ENCODE measurements around the gene CAPN2.

CAPN2 gene

DNA sequence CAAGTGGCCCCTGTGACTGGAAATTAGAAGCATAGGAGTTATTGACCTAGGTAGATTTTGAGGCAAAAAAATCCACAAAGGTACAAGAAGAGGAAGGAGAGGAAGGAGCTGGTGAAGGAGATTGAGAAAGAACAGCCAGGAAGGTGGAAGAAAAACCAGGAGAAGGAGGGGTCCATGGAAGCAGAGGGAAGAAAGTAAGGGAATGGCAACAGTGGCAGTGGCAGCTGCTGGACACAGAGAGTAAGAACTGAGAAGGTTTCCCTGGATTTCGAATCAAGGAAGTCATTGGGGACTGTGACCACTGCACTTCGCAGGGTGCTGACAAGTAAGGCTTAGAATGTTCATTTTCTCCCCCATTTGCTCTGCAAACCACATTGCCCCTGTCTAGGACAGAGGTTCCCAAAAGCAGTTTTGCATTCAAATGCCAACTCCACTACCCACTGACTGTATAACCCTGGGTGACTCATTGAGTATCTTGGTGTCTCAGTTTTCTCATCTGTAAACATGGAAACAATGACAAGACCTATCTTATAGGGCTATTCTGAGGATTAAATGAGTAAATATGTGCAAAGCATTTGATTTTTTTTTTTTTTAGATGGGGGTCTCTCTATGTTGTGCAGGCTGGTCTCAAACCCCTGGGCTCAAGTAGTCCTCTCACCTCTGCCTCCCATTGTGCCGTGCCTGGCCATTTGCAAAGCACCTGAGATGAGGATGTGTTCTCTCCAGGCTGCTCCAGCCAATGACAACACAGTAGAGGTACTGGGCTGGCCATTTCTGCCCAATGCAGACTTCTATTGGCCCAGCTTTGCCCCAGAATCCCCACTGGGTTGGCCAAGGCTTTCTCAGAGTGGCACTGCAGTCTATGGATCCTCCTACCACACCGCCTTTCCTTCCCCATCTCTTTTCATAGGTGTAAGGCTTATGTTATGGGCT lies 9.3 kb upstream of the CAPN2 start:
- no peak for DNase-seq

GRCh38 chr1:223703668-223704013 lies 8.7 kb upstream of the CAPN2 start:
- DNase-seq = no peak

DNA sequence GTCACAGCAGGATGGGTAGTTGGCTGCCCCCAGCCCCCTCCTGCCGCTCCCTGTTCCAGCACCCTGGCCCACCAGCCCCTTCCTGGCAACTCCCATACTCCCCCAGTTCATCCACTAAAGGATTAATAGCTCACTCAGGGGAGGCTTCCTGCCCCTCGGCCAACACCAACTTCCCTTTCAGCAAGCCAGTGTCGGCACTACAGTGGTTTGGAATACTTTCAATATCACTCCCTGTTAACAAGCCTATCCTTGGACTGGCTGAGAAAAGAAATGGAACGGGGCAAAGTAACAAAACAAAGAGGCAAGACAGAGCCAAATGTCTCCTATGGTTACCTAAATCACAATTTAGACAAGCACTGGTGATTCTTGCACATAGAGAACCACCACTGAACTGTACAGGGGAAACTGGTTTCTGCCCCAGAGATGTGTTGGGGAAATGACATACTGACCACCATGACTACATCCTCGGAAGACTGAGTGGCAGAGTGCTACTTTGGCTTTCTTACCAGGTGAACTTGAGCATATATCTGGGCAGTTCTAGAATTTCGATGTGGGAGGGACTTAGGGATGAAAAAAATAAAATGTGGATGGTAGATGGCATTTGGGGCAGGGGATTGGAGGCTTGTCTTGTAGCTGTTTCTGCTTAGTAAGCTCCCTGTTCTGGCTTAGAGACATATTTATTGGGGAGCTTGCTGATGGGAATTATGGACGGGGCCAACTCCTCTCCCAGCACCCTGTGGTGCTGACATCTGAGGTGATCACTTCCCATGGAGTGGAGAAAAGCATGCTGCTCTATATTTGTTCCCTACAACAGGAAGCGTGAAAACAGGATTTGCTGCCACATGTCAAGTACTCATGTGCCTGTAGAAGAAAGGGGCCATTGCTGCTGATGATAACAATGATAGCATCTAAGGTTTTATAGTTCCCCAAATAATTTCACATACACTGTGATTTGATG lies 7.1 kb upstream of the CAPN2 start:
- no peak for DNase-seq

DNA sequence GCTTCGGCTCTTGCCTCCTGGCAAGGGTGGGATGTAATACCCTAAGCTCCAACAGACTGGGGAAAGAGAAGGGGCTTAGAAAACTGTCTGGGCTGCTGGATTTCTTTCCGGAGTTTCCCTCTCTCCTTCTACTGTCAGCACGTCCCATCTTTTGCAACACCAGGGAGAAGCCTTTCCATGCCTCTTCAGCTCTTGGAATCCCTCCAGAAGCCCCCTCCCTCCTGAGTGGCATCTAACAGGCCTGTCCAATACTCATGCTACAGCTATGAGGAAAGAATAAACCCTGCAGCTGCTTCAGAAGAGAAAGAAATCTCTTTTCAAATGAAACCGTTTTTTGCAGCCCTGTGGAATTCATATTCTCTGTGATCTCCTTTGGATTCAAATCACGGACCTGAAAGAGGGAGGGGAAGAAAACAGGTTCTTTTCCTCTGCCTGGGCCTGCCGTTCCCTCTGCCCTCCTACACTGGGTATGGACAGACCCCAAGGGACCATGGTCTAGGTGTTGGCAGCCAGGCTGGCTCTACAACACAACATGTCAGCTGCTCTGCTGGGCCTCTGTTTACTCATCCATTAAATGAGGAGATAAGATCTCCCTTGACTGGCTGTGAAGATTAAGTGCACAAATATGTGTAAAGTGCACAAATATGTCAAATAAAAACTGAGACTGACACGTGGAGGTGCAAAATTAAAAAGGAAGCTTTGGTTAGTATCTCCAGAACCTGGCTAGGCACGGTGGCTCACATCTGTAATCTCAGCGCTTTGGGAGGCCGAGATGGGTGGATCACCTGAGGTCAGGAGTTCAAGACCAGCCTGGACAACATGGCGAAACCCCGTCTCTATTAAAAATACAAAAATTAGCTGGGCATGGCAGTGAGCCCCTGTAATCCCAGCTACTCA lies 6.0 kb upstream of the CAPN2 start:
- no peak for DNase-seq

GRCh38 chr1:223707256-223708000 lies 4.9 kb upstream of the CAPN2 start:
- DNase-seq = no peak

DNA sequence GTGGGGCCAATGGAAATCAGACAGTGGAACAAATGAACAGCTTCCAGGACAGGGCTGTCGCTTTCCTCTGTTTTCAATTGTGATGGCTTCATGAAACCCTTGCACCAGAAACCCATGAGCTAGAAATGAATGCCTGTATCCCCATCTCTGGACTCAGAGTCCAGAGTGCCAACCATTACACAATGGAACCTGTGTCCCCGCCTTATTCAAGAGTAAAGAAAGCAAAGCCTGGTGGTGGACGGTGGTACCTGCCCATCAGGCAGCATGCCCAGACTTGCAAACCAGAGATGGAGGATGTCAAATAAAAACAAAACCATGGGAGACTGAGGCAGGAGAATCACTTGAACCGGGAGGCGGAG lies 4.4 kb upstream of the CAPN2 start:
- DNase-seq = no peak

GRCh38 chr1:223708651-223709268 lies 3.6 kb upstream of the CAPN2 start:
- no peak for DNase-seq

- no peak for DNase-seq
These were observed 2.7 kb upstream of the CAPN2 start for GRCh38 chr1:223709598-223709997.

DNA sequence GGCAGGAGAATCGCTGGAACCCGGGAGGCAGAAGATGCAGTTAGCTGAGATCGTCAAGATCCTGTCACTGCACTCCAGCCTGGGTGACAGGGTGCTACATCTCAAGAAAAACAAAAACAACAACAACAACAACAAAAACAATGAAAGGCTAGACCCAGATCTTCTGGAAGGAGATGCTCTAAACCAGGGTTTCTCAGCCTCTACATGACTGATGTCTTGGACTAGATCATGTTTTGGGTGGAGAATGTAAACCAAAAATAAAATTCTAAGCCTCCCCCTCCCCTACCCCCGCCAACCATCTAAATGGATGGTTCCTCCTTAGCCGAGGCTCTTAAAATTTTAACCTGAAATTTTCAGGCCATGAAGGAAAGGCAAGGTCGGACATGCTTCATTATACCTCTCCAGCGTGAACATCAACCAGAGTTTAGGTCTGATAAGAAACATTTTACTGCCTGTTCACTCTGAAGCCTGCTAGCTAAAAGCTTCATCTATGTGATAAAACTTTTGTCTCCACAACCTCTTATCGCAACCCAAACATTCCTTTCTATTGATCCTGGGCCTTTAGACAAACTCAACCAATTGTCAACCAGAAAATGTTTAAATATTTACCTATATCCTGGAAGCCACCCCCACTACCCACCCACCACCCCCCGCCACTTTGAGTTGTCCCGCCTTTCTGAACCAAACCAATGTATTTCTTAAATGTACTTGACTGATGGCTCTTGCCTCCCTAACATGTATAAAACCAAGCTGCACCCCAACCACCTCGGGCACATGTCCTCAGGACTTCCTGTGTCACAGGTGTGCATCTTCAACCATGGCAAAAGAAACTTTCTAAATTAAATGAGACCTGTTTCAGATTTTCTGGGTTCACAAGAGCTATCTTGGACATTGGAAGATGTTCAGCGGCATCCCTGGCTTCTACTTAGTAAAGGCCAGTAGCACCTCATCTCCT lies 1.9 kb upstream of the CAPN2 start:
- DNase-seq = no peak

DNA sequence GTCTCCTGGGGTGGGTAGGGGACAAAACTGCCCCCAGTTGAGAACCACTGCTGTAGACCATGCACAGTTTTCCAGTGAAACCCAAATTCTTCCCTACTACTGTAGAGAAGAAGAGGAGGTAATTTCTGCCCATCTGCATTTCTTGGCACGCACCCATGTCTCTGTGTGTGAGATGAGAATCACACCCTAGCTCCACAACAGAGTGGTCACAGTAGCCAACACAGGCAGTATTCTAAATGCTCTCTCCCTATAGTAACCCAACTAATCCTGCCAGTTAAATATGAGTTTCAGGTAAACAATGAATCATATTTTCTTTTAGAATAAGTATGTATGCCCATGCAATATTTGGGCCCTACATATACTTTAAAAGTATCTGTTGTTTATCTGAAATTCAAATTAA lies 1.2 kb upstream of the CAPN2 start:
- DNase-seq = no peak

DNA sequence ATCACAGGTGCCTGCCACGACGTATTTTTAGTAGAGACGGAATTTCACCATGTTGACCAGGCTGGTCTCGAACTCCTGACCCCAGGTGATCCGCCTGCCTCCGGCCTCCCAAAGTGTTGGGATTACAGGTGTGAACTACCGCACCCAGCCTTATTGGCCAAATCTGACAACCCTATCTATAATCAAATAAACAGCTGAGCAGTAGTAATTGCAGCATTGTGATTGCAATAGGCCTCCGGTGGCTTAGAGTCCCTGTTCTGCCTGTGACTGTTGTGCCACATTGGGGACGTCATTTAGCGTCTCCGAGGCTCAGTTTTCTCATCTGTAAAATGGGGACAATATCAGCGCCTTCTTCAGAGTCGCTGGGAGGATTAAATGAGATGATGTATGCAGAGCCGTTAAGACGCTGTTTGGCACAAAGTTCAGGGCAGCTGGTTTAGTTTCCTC lies 569 bp upstream of the CAPN2 start:
- DNase-seq = no peak

DNA sequence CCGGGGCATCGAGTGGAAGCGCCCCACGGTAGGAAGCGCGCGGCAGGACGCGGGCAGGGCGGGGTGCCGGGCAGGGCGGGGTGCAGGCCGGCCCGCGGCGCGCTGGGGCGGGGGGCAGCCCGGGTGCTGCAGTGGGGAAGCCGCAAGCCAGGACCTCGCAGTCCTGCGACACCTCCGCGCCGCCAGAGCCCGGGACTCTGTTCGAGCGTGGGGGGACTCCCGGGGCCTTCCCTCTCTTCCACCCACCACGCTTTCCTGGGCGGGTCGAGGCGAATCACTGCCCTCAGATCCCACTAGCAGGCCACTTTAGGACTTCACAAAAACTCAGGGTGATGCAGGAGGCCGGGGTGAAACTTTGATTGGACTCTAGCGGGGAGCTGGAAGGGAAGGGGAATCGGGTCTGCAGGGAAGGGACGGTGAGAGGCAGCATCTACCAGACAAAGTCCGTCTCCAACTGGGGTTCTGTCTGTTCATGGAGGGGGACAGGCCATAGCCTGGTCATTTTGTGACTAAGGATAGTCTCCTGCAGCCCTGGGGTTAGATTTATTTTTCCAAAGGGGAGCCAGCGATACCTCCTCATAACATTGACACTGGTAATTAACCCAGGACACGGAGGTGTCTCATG lies 623 bp downstream of the CAPN2 start:
- DNase-seq = peak; percentile 36 to 39

DNA sequence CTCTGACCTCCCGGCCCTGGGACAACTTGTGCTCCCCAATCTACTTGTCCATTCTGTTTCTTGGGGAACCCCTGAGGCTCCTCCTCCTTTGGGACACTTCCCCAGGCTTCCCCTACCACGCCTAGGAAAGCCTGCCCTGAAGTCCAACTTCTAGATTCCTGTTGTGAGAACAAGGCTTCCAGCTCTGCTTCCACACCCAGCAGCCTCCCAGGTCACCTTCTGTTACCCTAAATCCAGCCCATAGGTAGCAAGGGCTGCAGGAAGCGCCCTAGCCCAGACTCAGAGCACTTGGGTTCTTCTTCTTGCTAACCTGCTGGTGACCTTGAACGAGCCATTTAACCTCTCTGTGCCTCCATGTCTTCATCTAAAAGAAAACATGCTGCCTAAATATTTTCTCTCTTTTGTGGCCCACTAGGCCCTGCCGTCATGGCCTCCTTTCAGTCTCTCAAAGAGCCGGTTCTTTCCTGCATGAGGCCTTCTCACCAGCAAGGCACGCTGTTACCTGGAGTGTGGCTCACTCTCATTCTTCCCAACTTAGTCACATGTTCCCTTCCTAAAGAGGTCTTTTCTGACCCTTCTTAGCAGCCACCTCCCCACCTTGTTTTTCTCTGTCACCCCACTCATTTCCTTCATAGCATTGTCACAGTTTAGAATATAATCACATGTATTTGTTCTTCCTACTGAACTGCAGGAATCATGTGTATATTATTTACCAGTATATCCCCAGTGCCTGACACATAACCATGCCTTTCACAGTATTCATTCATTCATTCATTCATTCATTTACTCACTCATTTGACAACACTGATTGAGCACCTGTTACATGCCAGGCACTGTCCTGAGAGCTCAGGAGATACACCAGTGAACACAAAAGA lies 1.4 kb downstream of the CAPN2 start:
- DNase-seq = peak in 1 of 2 experiments; percentile 29

DNA sequence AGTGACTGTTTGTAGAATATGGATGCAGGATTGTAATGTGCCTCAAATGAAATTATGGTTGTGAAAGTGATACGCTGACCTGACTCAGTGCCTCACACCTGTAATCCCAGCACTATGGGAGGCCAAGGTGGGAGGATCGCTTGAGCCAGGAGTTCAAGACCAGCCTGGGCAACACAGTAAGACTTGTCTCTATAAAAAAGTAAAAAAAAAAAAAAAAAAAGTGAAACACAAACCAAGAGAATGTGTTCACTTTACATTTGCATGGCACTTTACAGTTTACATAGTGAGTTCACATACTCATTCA lies 2.0 kb downstream of the CAPN2 start:
- DNase-seq = no peak

- no peak for DNase-seq
These were observed 2.7 kb downstream of the CAPN2 start for GRCh38 chr1:223714849-223715603.

GRCh38 chr1:223715604-223716172 lies 3.3 kb downstream of the CAPN2 start:
- no peak for DNase-seq

GRCh38 chr1:223716302-223716862 lies 4.0 kb downstream of the CAPN2 start:
- DNase-seq = peak in 1 of 2 experiments; percentile 46

Measured in stimulated activated CD4-positive, alpha-beta T cell treated with anti-CD3 and anti-CD28 coated beads, Interleukin-4, amount 100 ng/mL, for 4 hours (primary cell).